Keratinocyte (primary cell): ENCODE data around the gene SLC17A9. TPM values are rescaled to one million over a fixed set of nuclear protein-coding genes. Genes with fewer than 3 reads are reported as not detected.

Experiments
- DNase-seq: peaks from one replicate; pipeline ENCODE4 v3.0.0-alpha.2; 2011; ENCODE audit warnings: low read depth, missing footprints, low spot score
- FAIRE-seq: peaks from 2 replicates; lab custom pipeline; 2011; peaks lifted over from hg19 to GRCh38; lab: Jason Lieb, UNC
- H2AFZ ChIP-seq: 2 replicates; pipeline ENCODE4 v1.6.0; 2012; ENCODE audit warnings: low read length, control low read depth, inconsistent platforms; ENCODE audit not compliant: control insufficient read depth
- H3K27ac ChIP-seq: 2 replicates; pipeline ENCODE4 v1.5.1; 2011; ENCODE audit warnings: low read length; ENCODE audit not compliant: control insufficient read depth, insufficient read depth
- H3K27me3 ChIP-seq: 3 replicates; pipeline ENCODE4 v1.6.0; 2011; ENCODE audit warnings: low read length; ENCODE audit not compliant: control insufficient read depth, insufficient read depth; ENCODE audit errors: extremely low read depth
- H3K36me3 ChIP-seq, 2 experiments: 2 replicates in 1 of 2; 3 replicates in 1 of 2; pipeline ENCODE4 v1.5.1; 2011; ENCODE audit warnings: low read length in 2 of 2, mild to moderate bottlenecking in 1 of 2; ENCODE audit not compliant: control insufficient read depth in 2 of 2, insufficient read depth in 2 of 2; ENCODE audit errors: extremely low read depth in 1 of 2
- H3K4me1 ChIP-seq: 3 replicates; pipeline ENCODE4 v1.5.1; 2011; ENCODE audit warnings: low read length; ENCODE audit not compliant: control insufficient read depth, insufficient read depth; ENCODE audit errors: extremely low read depth
- H3K4me2 ChIP-seq: 3 replicates; pipeline ENCODE4 v1.6.0; 2011; ENCODE audit warnings: low read depth, low read length; ENCODE audit not compliant: control insufficient read depth, insufficient read depth; ENCODE audit errors: extremely low read depth
- H3K4me3 ChIP-seq, 3 experiments: fragments of 200-600 bp in 1 of 3; sonication (generic) in 1 of 3; 2 replicates in 2 of 3; 3 replicates in 1 of 3; pipeline ENCODE4 v1.5.1; 2011 to 2016; ENCODE audit warnings: low read length in 3 of 3, mild to moderate bottlenecking in 3 of 3, control low read depth in 2 of 3, inconsistent platforms in 1 of 3, low read depth in 1 of 3, mixed read lengths in 1 of 3, mixed run types in 1 of 3, moderate library complexity in 1 of 3; ENCODE audit not compliant: control insufficient read depth in 2 of 3, insufficient read depth in 2 of 3; ENCODE audit errors: extremely low read depth in 1 of 3
- H3K79me2 ChIP-seq: 2 replicates; pipeline ENCODE4 v1.6.0; 2012; ENCODE audit warnings: low read length; ENCODE audit not compliant: control insufficient read depth, insufficient read depth
- H3K9ac ChIP-seq: 3 replicates; pipeline ENCODE4 v1.6.0; 2011; ENCODE audit warnings: low read length; ENCODE audit not compliant: control insufficient read depth, insufficient read depth; ENCODE audit errors: extremely low read depth
- H3K9me1 ChIP-seq: 3 replicates; pipeline ENCODE4 v1.6.0; 2011; ENCODE audit warnings: low read length; ENCODE audit not compliant: control insufficient read depth, insufficient read depth; ENCODE audit errors: extremely low read depth
- H3K9me3 ChIP-seq: 2 replicates; pipeline ENCODE4 v1.5.1; 2012; ENCODE audit warnings: low read depth, low read length; ENCODE audit not compliant: control insufficient read depth
- H4K20me1 ChIP-seq: 3 replicates; pipeline ENCODE4 v1.6.0; 2011; ENCODE audit warnings: low read length; ENCODE audit not compliant: control insufficient read depth, insufficient read depth; ENCODE audit errors: extremely low read depth
- CTCF ChIP-seq, 3 experiments: IDR thresholded peaks in 1 of 3; conservative IDR thresholded peaks in 1 of 3; optimal IDR thresholded peaks in 1 of 3; 2 replicates in 2 of 3; 3 replicates in 1 of 3; pipeline versions ENCODE3 to v1.5.1; 2011; ENCODE audit warnings: low read length in 3 of 3, mild to moderate bottlenecking in 3 of 3, moderate library complexity in 2 of 3, control low read depth in 1 of 3, inconsistent platforms in 1 of 3; ENCODE audit not compliant: insufficient read depth in 2 of 3; ENCODE audit errors: extremely low read depth in 1 of 3
- EZH2 ChIP-seq: IDR thresholded peaks from one replicate; pipeline ENCODE4 v1.6.1; 2012; ENCODE audit warnings: inconsistent platforms, mild to moderate bottlenecking, low read length, moderate library complexity
- dilution Hi-C: fragments of 300-500 bp; cut with MboI; formaldehyde crosslinking; loops from one replicate; pipeline ENCODE4 v1.7.0; 2020; ENCODE audit warnings: low sequenced_read_pairs; ENCODE audit not compliant: extremely low pct_ligation_motif_present
- polyA plus RNA-seq, 5 experiments: library from polyadenylated mRNA; depleted of rRNA in 3 of 5; stranded (reverse) in 3 of 5; stranded (forward) in 1 of 5; unstranded in 1 of 5; fragments of >200 nt; gene quantifications; 1 replicate in 1 of 5; 2 replicates in 3 of 5; 3 replicates in 1 of 5; pipeline versions ENCODE4 v1.2.1 to v1.2.3, GENCODE V29; 2011 to 2012; ENCODE audit warnings: missing spikeins in 2 of 5, low read depth in 1 of 5, low replicate concordance in 1 of 5

The SLC17A9 gene
- polyA plus RNA-seq, 1 donor (not counting 4 experiments of a cell fraction or from before 2014, with no cell fraction given) = not detected

- no peaks in the 10 kb centered on the region for H3K36me3 ChIP-seq
- peaks cover 62% of the 10 kb centered on the region for H3K27me3 ChIP-seq
- no peak overlapping the region for H3K4me3 ChIP-seq
- H3K9me1 ChIP-seq = no peaks in the 10 kb centered on the region
- no peak for TF ChIP-seq CTCF (optimal IDR thresholded peaks at IDR 0.05 in 1 of 3, IDR thresholded peaks at IDR 0.05 in 1 of 3, conservative IDR thresholded peaks at IDR 0.05 in 1 of 3; ENCODE audit: extremely low read depth in 1 of 3, insufficient read depth in 2 of 3, low read length in 3 of 3)
- no peak for TF ChIP-seq EZH2
- DNase-seq (no peak), FAIRE-seq (no peak)
- no peak overlapping the region for H3K27ac ChIP-seq
- H3K9me3 ChIP-seq = no peaks in the 10 kb centered on the region
- H4K20me1 ChIP-seq = no peaks in the 10 kb centered on the region
- H3K9ac ChIP-seq = no peak overlapping the region
- dilution Hi-C loops = no loop called here
- no peaks in the 10 kb centered on the region for H3K4me1 ChIP-seq
- H2AFZ ChIP-seq = no peak overlapping the region
- H3K79me2 ChIP-seq = no peaks in the 10 kb centered on the region
- no peak overlapping the region for H3K4me2 ChIP-seq
Measured at GRCh38 chr20:62995481-62995880, 43.0 kb downstream of the SLC17A9 start.

GRCh38 chr20:62995898-62996595, 43.5 kb downstream of the SLC17A9 start:
- dilution Hi-C loops = no loop called here
- no peaks in the 10 kb centered on the region for H3K4me1 ChIP-seq
- H3K27ac ChIP-seq = no peak overlapping the region
- H3K36me3 ChIP-seq = no peaks in the 10 kb centered on the region
- H3K9me1 ChIP-seq = no peaks in the 10 kb centered on the region
- no peak for TF ChIP-seq EZH2
- TF ChIP-seq CTCF (optimal IDR thresholded peaks at IDR 0.05 in 1 of 3, IDR thresholded peaks at IDR 0.05 in 1 of 3, conservative IDR thresholded peaks at IDR 0.05 in 1 of 3; ENCODE audit: extremely low read depth in 1 of 3, insufficient read depth in 2 of 3, low read length in 3 of 3) = no peak
- H2AFZ ChIP-seq = no peak overlapping the region
- no peak overlapping the region for H3K4me2 ChIP-seq
- H4K20me1 ChIP-seq = no peaks in the 10 kb centered on the region
- H3K27me3 ChIP-seq = peaks cover 62% of the 10 kb centered on the region
- H3K9me3 ChIP-seq = no peaks in the 10 kb centered on the region
- DNase-seq (no peak), FAIRE-seq (no peak)
- no peak overlapping the region for H3K4me3 ChIP-seq
- no peak overlapping the region for H3K9ac ChIP-seq
- H3K79me2 ChIP-seq = no peaks in the 10 kb centered on the region
